ENCODE data around the gene FBLN7.

DNA sequence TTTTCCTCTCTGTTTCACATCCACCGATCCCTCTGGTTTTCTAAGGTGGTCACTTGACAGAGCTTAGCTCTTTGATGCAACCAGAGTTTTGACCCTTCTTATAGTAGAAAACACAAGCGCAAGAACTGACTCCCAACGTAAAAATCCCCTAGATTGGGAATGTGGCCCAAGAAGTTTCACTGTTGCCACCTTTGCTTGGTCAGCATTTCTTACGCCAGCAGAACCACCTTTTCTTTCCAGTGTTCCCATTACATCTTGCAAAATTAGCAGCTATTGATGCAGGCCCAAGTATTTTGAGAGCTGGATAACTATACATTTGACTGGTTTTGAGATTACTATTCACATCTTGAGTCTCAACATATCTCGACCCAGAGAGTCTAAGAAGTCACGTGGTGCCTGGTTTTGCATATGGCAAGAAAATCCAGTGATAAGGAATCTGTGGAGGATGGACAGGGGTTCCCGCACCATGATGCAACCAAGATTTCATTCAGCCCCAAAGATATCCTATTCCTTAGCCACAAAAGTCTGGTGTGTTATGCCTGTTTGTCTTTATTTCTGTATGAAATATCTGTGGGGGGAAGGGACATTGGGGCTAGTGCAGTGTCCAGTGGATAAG, 37.9 kb downstream of the FBLN7 start:
- TF ChIP-seq ZNF670 (tag by site-specific recombination; IDR thresholded peaks at IDR 0.05; ENCODE audit: low read depth) (no peak), ZNF274 (IDR thresholded peaks at IDR 0.05; ENCODE audit: low read length) (no peak), ZNF274 (tag by site-specific recombination; IDR thresholded peaks at IDR 0.05; ENCODE audit: borderline replicate concordance) (no peak), ZNF175 (tag by site-specific recombination; IDR thresholded peaks at IDR 0.05) (no peak), ZNF843 (tag by site-specific recombination; IDR thresholded peaks at IDR 0.05) (no peak), ZBTB21 (tag by site-specific recombination; IDR thresholded peaks at IDR 0.05) (no peak), ZNF335 (tag by site-specific recombination; conservative IDR thresholded peaks at IDR 0.05) (no peak), MYNN (tag by site-specific recombination; IDR thresholded peaks at IDR 0.05; ENCODE audit: borderline replicate concordance) (no peak), EGR2 (tag by site-specific recombination; IDR thresholded peaks at IDR 0.05; ENCODE audit: low read depth) (no peak), ZNF600 (tag by site-specific recombination; IDR thresholded peaks at IDR 0.05) (no peak)
- TF ChIP-seq, protein P1, sequence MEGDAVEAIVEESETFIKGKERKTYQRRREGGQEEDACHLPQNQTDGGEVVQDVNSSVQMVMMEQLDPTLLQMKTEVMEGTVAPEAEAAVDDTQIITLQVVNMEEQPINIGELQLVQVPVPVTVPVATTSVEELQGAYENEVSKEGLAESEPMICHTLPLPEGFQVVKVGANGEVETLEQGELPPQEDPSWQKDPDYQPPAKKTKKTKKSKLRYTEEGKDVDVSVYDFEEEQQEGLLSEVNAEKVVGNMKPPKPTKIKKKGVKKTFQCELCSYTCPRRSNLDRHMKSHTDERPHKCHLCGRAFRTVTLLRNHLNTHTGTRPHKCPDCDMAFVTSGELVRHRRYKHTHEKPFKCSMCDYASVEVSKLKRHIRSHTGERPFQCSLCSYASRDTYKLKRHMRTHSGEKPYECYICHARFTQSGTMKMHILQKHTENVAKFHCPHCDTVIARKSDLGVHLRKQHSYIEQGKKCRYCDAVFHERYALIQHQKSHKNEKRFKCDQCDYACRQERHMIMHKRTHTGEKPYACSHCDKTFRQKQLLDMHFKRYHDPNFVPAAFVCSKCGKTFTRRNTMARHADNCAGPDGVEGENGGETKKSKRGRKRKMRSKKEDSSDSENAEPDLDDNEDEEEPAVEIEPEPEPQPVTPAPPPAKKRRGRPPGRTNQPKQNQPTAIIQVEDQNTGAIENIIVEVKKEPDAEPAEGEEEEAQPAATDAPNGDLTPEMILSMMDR (tag by site-specific recombination; IDR thresholded peaks at IDR 0.05) = no peak

Data from HEK293 (cell line).